SK-N-MC (cell line): ENCODE data around the gene DOCK1.

Experiments used
- FOXP2 ChIP-seq: optimal IDR thresholded peaks from 2 replicates; pipeline ENCODE3; 2011; ENCODE audit warnings: mild to moderate bottlenecking, moderate library complexity; ENCODE audit not compliant: insufficient read depth; ENCODE audit errors: extremely low read length, control extremely low read depth
- POLR2AphosphoS5 ChIP-seq: IDR thresholded peaks from 2 replicates; pipeline ENCODE4 v1.6.1; 2012; ENCODE audit warnings: mild to moderate bottlenecking, low read depth, low read length, borderline replicate concordance

GRCh38 chr10:126930883-126931503 lies 25.8 kb downstream of the DOCK1 start:
- no peak for TF ChIP-seq POLR2AphosphoS5
- no peak for TF ChIP-seq FOXP2
